Kidney epithelial cell (primary cell): ENCODE data around the gene DSE. TPM values are rescaled to one million over a fixed set of nuclear protein-coding genes. Genes with fewer than 3 reads are reported as not detected.

ENCODE experiments used
- DNase-seq: peaks from one replicate; pipeline ENCODE4 v3.0.0-alpha.2; 2010; ENCODE audit warnings: low read depth
- H3K27me3 ChIP-seq: 2 replicates; pipeline ENCODE4 v1.6.0; 2011; ENCODE audit warnings: low read length; ENCODE audit not compliant: control insufficient read depth, insufficient read depth
- H3K36me3 ChIP-seq: 2 replicates; pipeline ENCODE4 v1.5.1; 2011; ENCODE audit warnings: low read length; ENCODE audit not compliant: control insufficient read depth, insufficient read depth
- H3K4me3 ChIP-seq: 2 replicates; pipeline ENCODE4 v1.5.1; 2011; ENCODE audit warnings: low read depth, mild to moderate bottlenecking, control low read depth, low read length
- CTCF ChIP-seq: IDR thresholded peaks from 2 replicates; pipeline ENCODE4 v1.5.1; 2011; ENCODE audit warnings: mild to moderate bottlenecking, moderate library complexity, low read length, control low read depth, inconsistent platforms; ENCODE audit not compliant: insufficient read depth, poor library complexity, severe bottlenecking
- total RNA-seq: library from RNA; depleted of rRNA; stranded (reverse); fragments of >200 nt; gene quantifications from 2 replicates; pipeline ENCODE4 v1.2.3, GENCODE V29; 2015

Gene DSE
- total RNA-seq, 1 donor from 2014 or later, result 48.8 TPM

- Histone ChIP-seq H3K27me3 (no peaks in the 10 kb centered on the region), H3K4me3 (no peak overlapping the region), H3K36me3 (no peaks in the 10 kb centered on the region)
- TF ChIP-seq CTCF, result no peak
- DNase-seq, result no peak
Measured at GRCh38 chr6:116475141-116475540, 104.4 kb downstream of the DSE start.

GRCh38 chr6:116476002-116476678 lies 105.4 kb downstream of the DSE start:
- DNase-seq, result no peak
- no peak for TF ChIP-seq CTCF

GRCh38 chr6:116482780-116483179 lies 112.0 kb downstream of the DSE start:
- TF ChIP-seq CTCF, result no peak
- Histone ChIP-seq H3K4me3 (no peak overlapping the region), H3K27me3 (no peaks in the 10 kb centered on the region), H3K36me3 (no peaks in the 10 kb centered on the region)
- DNase-seq, result no peak

More at GRCh38 chr6:116476002-116476678, 105.4 kb downstream of the DSE start:
- H3K36me3 ChIP-seq, result no peaks in the 10 kb centered on the region
- no peak overlapping the region for H3K4me3 ChIP-seq
- H3K27me3 ChIP-seq, result no peaks in the 10 kb centered on the region

GRCh38 chr6:116483616-116484015 lies 112.9 kb downstream of the DSE start:
- no peaks in the 10 kb centered on the region for H3K36me3 ChIP-seq
- H3K4me3 ChIP-seq, result no peak overlapping the region
- no peak for TF ChIP-seq CTCF
- no peak for DNase-seq
- H3K27me3 ChIP-seq, result no peaks in the 10 kb centered on the region

- Histone ChIP-seq H3K4me3 (no peak overlapping the region), H3K27me3 (no peaks in the 10 kb centered on the region), H3K36me3 (no peaks in the 10 kb centered on the region)
- DNase-seq, result no peak
- no peak for TF ChIP-seq CTCF
Measured at GRCh38 chr6:116485559-116486184, 114.9 kb downstream of the DSE start.
